C4-2B (cell line): ENCODE results near the gene MGRN1.

Experiments
- H3K27ac ChIP-seq: fragments of 450-650 bp; 2 replicates; pipeline ENCODE4 v1.5.1; 2017
- CTCF ChIP-seq: fragments of 450-650 bp; conservative IDR thresholded peaks from 2 replicates; pipeline ENCODE4 v1.5.1; 2017; ENCODE audit warnings: mild to moderate bottlenecking
- ZFX ChIP-seq: fragments of 450-650 bp; IDR thresholded peaks from 2 replicates; pipeline ENCODE4 v1.6.1; 2017

Gene MGRN1

GRCh38 chr16:4599037-4599436, 25.6 kb upstream of the MGRN1 start:
- H3K27ac ChIP-seq, result no peak overlapping the region
- TF ChIP-seq ZFX, result no peak
- TF ChIP-seq CTCF, result no peak

DNA sequence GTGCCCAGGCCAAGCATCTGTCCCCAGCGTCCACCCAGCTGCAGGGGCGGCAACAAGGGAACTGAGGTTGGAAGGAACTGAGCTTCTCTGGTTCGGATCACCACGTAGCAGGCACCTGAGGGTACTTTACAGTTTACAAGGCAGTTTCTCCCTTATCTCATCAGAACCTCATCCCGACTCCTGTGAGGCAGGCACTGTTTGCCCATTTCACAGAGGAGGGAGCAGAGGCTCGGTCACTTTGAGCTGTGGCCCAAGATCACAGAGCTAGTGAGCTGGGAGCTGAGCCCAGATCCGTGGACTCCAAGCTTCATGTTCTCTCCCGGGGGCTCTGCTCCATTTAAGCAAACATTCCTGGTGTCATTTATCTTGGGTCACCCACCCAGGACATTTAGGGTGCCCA, 25.1 kb upstream of the MGRN1 start:
- no peak overlapping the region for H3K27ac ChIP-seq
- TF ChIP-seq CTCF, result no peak
- TF ChIP-seq ZFX, result no peak

DNA sequence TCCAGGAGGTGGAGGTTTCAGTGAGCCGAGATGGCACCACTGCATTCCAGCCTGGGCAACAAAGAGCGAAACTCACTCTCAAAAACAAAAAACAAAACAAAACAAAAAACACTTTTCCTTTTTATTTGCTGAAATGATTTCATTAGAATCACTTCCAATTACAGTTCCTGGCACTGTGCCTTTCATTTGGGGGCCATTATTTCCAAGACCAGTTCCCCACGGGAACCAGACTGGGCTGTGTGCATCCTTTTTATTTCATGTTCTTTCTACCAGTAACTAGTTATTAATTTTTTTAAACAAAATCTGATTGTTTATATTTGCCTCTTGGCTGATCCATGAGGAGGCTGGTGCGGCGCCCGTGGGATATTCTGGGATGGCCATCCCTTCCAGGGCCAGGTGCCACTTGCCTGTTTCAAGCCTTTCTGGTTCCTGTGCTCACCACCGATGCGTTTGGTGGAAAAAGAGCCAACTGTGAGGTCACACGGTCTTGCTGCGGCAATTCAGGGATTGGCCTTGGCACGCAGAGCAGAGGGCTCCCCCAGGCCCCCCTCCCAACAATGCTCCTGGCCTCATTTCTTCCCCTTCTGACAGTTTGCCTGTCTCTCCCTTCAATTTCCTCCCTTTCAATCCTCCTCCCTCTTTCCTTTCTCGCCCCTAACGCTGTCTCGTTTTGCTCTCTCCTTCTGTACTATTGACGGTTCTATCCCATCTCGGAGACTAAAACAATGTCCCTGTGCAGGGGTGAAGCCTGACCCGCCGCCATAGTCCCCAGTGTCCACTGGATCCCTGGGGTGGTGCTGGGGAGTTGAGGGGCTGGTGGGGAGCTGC, 23.4 kb upstream of the MGRN1 start:
- no peak overlapping the region for H3K27ac ChIP-seq
- TF ChIP-seq CTCF, result no peak
- TF ChIP-seq ZFX, result no peak

- TF ChIP-seq ZFX (no peak), CTCF (no peak)
- H3K27ac ChIP-seq, result no peak overlapping the region
Observed at GRCh38 chr16:4601864-4602186, 22.8 kb upstream of the MGRN1 start.

DNA sequence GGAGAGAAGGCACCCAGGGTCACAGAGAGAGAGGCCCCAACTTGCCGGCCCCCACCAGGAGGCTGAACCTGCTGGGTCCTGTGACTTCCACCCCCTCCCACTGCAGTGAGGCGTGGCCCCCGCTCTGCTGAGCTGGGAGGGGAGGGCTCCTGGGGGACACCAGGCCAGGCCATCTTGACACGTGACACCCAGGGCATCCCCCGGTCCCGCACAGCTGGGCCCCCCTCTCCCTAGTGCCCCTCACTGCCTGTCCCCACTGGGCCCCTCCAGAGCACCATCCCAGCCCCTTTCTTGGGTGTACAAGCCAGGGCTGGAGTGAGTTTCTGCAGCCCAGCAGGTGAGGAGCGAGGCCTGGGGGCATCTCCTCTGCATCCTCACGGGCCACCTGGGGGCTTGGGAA, 22.3 kb upstream of the MGRN1 start:
- H3K27ac ChIP-seq, result no peak overlapping the region
- TF ChIP-seq CTCF (no peak), ZFX (no peak)

- TF ChIP-seq ZFX (no peak), CTCF (no peak)
- H3K27ac ChIP-seq, result no peak overlapping the region
Observed at GRCh38 chr16:4603624-4604170, 20.9 kb upstream of the MGRN1 start.

GRCh38 chr16:4604401-4604800, 20.2 kb upstream of the MGRN1 start:
- TF ChIP-seq ZFX (no peak), CTCF (no peak)

More at GRCh38 chr16:4604401-4604800, 20.2 kb upstream of the MGRN1 start:
- no peak overlapping the region for H3K27ac ChIP-seq
